GM10847 (cell line): ENCODE data around the gene BDNF.

ENCODE experiments used
- POLR2A ChIP-seq: IDR thresholded peaks from 2 replicates; pipeline ENCODE4 v1.6.1; 2011; ENCODE audit not compliant: insufficient read length; ENCODE audit errors: extremely low read depth

Gene BDNF

DNA sequence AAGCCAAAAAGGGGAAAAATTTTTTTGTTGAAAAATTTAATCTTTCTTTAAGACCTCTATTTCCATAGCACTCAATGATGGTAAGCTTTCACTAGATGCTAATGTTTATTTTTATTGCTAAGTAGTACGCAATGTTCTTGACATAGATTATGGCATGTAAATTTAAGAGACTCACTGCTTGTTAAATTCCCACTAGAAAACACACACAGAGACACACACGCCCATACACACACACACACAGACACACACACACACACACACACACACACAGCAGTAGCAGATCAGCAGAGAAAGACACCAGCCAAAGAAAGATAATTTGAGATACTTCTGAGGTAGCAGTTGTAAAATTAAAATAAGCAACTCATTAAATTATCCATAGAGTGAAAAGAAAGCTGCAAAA lies 16.0 kb upstream of the BDNF start:
- no peak for TF ChIP-seq POLR2A

DNA sequence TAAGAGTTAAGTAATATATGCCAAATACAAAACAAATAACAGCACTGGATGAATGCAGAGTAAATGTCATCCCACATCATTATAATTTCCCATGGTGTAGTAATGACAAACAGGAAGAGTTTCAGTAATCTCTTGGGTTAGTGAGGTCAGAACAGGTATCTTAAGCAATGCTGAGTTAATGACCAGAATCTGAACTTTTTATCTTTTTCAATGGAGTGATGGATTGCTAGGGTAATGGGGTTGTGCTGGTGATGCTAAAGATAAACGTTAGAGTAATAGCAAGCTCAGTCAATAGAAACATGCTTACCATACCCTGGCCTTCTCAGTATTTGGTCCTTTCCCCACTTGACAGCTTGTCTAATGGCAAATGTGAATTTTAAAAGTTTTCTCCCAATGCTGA lies 11.5 kb upstream of the BDNF start:
- no peak for TF ChIP-seq POLR2A

DNA sequence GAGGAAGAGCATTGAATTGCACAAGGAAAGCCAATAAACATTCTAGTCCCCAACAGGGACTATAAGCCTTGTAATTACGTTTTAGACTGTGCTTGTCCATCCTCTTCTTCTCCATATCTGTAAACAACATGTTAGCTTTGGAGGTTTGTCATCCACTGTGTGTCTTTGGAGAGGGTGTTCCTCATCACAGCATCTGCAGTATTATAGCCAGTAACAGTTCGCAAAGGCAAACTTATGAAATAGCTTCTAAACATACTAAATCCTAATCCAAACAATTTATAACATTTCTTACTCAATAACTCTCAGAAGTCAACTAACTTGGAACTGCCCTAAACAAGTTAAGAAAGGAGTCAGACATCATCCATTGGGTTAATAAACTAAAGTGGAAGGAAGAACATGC lies 10.3 kb upstream of the BDNF start:
- TF ChIP-seq POLR2A: no peak

DNA sequence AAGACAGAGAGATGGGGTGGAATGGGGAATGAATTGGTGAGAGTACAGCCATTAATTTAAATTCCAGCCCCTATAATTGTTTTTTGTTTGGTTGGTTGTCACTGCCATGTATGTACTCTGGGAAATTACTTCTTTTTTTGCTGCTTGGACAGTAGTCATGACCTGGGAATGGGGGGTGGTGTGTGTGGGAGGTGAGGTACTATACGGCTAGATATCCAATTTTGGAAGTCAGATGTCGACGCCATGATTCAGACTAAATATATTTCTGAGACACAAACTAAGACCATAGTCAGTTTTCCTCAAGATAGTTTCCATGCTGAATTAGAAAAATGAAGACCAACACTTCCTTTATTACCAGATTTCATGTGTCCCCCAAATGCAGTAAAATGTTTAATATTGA lies 7.4 kb upstream of the BDNF start:
- no peak for TF ChIP-seq POLR2A

DNA sequence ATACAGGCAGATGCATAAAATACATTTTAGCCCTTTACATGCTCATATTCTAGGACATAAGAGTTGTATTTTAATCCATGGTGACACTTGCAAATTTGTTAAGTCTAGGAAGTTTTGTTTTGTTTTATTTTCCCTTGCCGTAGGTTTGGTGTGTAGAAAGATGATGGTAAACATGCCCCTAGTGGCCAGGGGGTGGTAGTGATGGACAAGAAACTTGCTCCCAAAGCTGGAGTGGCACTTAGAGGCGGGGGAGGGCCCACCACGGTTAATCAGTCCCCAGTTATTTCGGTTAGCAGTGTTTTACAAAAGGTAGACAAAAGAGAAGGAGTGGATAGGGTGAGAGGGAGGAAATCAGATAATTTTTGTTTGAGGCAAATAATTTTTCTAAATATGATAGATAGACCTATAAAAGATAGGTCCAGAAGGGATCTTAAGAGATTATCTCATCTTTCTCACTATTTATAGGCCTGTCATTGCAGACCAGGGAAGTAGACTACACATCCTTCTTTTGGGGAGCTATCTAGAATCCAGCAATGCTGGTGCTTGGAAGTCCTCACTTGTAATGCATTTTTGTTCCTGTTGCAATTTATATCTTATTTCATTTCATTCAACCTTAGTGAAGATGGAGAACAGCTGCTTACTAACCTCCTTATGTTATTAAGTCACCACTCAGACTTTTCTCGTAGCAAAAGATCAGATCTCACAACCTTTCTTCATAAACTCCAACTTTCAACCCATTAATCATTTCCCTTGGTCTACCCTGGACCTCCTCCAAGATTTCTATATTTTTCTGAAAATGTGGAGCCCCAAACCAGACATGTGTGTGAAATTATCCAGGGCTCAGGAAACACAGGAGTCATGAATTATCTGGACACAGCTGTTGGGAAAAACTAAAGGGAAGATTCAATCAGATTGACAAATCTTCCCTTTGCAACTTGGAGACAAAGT lies 5.9 kb upstream of the BDNF start:
- no peak for TF ChIP-seq POLR2A

DNA sequence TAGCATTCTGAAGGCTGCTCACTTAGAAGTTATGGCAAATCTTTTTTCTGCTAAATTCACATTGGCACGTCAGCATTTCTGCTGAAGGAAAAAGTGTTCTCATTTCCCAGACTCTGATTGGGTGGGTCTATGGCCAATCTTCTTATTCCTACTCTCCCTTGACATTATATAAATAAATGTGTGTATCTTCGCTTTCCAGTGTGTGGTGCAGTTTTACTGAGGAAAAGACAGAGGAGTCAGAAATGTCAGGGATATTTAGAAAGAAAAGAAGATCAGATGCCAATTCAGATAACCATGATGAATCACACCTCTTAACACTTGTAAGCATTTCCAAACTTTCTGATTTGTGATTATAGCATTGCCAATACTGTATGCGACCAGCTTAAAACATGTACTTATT lies 3.2 kb upstream of the BDNF start:
- TF ChIP-seq POLR2A: no peak

DNA sequence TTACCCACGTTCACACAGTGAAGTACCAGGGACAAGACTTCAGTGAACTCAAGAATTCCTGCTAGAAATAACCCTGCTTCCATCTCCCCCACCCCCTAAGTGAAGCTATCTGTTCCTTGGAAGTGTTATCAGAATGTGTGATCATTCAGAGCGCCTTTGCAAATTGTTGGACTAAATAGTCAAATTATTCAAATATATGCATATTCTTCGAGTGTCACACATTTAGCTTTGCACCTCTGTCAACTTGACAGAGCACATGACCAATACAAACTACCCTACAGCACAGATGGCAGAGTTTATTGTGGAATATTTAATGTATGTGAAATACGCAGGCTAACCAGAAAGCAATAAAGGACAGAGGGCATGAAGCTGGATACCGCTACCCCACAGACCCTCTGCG lies 2.6 kb upstream of the BDNF start:
- no peak for TF ChIP-seq POLR2A

DNA sequence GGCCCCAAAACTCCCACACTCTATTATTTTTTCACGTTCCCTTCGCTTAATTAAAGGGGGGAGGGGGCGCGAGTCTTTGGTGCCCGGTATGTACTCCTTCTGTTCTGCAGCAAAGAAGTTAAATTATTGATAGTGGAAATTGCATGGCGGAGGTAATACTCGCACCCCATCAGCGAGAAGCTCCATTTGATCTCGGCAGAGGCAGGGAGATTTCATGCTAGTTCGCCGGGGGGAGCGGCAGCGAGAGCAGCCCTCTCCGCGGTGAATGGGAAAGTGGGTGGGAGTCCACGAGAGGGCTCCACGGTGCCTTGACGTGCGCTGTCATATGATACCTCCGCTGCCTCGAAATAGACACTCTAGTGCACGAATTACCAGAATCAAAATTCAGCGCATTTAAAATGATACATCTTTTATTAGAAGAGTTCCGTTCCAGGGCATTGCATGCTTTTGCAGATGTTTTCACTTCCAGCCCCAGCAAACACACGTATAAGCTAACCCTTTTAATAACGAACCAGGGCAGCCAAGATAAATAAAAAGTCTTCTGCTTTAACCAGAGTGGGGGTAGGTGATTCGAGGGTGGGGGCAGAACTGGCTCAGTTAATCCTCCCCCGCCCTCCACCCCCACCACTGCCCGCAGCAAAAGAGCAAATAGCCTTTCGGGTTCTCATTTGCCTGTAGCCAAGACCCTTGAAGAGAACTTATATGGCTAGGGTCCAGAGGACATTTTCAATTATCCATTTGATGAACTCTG lies 1.3 kb upstream of the BDNF start:
- TF ChIP-seq POLR2A: no peak

DNA sequence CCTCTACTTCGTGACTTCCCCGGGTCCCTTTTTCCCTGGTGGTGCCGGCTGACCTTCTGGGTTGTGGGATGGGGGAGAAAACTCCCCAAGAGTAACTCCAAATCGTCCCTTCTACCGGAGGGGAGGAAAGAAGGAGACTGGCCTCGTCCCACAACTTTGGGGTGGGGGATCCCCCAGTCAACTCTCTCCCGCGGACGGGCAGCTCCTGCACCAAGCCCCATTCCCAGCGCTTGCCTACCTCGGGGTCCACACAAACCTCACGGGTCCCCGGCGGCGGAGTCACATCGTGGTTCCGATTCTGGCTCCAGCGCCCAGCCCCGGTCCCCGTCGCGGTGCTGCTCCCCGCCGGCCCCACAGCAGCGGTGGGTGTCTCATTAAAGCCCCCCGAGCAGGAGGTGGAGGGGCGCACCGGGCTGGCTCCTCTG lies 317 bp downstream of the BDNF start:
- TF ChIP-seq POLR2A: no peak

DNA sequence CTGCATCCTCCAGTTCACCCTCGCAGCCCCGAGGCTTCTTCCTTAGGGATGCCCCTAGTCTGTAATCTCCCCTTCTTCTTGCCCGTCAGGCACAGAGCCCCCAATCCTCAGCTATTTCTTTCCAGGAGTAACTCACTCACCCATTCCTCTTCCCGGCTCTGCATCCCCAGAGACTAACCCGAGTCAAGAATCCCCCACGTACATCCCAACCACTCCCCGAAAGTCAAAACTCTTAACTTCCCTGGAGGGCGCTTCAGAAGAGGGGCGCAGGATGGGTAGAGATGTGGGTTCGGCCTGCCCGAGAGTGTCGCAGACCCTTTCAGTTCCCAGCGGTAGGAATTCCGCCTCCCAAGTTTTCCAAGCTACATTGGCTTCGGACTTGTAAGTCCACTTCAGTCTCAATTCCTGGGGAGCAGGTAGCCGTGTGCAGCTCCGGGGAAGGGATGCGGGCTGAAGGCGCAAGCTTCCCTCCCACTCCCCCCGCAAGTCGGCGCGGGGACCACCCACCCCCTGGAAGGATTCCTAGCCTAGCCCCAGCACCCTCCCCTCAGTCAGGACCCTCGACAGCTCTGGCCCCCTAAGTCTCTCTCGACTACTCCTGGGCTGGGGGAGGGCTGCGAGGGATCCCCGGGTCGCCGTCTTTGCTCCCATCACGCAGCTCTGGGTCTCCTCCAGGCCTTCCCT lies 871 bp downstream of the BDNF start:
- TF ChIP-seq POLR2A: no peak

DNA sequence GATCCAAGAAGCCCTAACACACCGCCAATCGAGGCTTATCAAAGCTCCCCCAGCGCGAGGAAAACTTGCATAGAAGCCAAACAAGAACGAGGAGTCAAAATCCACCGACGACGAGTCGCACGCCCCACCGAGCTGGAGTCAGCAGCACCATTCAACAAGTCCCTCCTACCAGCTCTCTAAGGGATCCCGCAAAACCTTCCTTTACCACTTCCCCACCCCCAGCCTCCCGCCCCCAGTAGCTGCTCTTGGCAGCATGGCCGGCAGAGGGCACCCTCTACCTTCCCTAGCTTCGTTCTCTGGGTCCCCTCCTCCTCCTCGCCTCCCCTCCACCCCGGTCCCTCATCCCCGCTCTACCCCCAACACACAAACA lies 1.4 kb downstream of the BDNF start:
- TF ChIP-seq POLR2A: no peak

DNA sequence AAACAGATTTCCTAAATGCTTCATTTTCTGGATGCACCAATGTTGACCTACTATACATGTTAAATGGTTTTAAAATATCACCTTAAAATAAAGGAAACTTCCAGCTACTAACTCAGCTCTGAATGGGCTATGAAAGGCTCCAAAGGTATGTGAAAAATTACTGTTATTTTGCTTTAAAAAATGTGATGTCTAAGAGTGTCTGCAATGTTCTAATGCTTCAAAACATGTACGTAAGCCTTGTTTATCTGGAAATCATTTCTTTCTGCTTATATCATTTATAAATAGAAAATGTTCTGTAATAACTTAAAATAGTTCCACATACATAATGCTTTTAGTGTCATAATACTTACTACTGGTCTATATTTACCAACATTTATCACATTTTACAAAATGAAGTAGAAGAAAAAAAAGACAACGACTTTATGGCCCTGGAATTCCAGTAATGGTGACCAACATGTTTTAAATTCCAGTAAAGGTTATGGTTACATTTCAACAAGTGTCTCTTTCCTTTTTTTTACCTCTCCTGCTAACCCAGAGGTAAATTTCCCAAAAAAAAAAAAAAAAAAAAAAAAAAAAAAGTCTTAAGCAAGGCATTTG lies 2.5 kb downstream of the BDNF start:
- TF ChIP-seq POLR2A: no peak

DNA sequence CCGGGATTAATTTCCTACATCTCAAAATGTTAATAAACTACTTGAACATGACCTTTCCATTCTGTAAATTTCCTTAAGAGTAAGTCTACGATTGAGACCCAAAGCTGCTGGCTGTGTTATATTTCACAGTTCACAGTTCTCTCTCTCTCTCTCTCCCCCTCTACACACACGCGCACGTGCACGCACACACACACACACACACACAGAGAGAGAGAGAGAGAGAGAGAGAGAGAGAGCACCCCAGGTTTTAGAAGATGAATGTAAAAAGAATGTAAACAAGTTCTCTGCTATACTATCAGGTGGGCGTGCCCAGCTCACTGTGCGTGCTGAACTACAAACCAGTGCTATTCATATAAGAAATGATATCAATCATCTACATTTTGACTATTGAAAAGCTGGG lies 3.3 kb downstream of the BDNF start:
- TF ChIP-seq POLR2A: no peak

DNA sequence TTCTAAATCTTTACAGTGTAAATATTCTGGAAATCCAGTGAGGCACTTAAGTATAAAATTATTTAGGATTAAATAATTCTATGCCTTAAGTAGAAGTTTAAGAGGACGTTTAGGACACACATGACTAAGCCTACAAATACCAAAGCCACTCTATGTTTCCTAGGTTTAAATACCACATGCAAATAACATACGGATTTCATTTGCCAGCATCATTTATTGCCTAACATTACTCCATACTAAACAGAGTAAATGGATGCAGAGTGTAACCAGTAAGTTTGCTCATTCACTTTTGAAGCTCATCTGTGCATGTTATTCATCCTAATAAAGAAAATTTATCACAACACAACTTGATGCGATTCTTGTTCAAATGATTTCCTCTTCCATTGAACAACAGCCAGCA lies 4.1 kb downstream of the BDNF start:
- TF ChIP-seq POLR2A: no peak

DNA sequence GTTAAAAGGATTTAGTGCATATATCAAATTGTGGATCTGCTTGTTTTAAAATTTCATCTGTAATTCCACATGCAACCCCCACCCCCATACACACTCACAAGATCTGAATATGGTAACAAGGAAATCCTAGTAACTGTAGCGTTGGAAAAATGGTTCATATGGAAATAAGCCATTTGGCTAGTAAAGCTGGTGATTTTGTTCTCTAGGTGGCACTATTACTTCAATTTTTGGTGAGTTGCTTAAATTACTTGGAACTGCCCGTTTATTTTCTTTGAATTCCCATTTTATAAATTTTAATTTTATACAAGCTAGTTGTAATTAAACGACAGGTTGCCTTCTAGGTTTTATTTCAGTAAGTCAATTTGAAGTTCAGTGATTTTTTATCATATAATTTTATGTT lies 5.3 kb downstream of the BDNF start:
- no peak for TF ChIP-seq POLR2A
